Measurements from ENCODE around the gene PDE4D.

- TF ChIP-seq TAF1 (IDR thresholded peaks at IDR 0.05; ENCODE audit: borderline replicate concordance, insufficient read depth, low read length) = no peak
- no peak for TF ChIP-seq FOXP2 (optimal IDR thresholded peaks at IDR 0.05; ENCODE audit: borderline replicate concordance, extremely low read depth, extremely low read length, insufficient read depth)
- no peak for TF ChIP-seq SIN3A (IDR thresholded peaks at IDR 0.05; ENCODE audit: borderline replicate concordance, insufficient read depth, low read length)
- TF ChIP-seq, protein P1, sequence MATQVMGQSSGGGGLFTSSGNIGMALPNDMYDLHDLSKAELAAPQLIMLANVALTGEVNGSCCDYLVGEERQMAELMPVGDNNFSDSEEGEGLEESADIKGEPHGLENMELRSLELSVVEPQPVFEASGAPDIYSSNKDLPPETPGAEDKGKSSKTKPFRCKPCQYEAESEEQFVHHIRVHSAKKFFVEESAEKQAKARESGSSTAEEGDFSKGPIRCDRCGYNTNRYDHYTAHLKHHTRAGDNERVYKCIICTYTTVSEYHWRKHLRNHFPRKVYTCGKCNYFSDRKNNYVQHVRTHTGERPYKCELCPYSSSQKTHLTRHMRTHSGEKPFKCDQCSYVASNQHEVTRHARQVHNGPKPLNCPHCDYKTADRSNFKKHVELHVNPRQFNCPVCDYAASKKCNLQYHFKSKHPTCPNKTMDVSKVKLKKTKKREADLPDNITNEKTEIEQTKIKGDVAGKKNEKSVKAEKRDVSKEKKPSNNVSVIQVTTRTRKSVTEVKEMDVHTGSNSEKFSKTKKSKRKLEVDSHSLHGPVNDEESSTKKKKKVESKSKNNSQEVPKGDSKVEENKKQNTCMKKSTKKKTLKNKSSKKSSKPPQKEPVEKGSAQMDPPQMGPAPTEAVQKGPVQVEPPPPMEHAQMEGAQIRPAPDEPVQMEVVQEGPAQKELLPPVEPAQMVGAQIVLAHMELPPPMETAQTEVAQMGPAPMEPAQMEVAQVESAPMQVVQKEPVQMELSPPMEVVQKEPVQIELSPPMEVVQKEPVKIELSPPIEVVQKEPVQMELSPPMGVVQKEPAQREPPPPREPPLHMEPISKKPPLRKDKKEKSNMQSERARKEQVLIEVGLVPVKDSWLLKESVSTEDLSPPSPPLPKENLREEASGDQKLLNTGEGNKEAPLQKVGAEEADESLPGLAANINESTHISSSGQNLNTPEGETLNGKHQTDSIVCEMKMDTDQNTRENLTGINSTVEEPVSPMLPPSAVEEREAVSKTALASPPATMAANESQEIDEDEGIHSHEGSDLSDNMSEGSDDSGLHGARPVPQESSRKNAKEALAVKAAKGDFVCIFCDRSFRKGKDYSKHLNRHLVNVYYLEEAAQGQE (IDR thresholded peaks at IDR 0.05; ENCODE audit: insufficient read depth in 1 of 2, low read depth in 2 of 2, low read length in 2 of 2) = no peak
- TF ChIP-seq POLR2AphosphoS5 (IDR thresholded peaks at IDR 0.05; ENCODE audit: low read depth, low read length) = no peak
Measured at GRCh38 chr5:59807806-59808205, 85.7 kb downstream of the PDE4D start.
